GM23338 (cell line): ENCODE measurements around the gene EYA2. TPM values are rescaled to one million over a fixed set of nuclear protein-coding genes. Genes with fewer than 3 reads are reported as not detected.

ENCODE experiments used
- ATAC-seq: fragments of 200-7000 bp; cut with Tn5 transposase; 3 replicates; pipeline ENCODE4 v1.9.1; 2020
- DNase-seq: peaks from one replicate; pipeline ENCODE4 v3.0.0-alpha.2; 2015; ENCODE audit warnings: low spot score
- H2AFZ ChIP-seq: fragments of 200-600 bp; sonication (generic); 2 replicates; pipeline ENCODE4 v1.8.0; 2016; ENCODE audit warnings: antibody characterized with exemption, mild to moderate bottlenecking, moderate library complexity
- H3F3A ChIP-seq: fragments of 200-600 bp; sonication (generic); replicated peaks from 2 replicates; pipeline ENCODE4 v1.8.0; 2017; ENCODE audit warnings: antibody characterized with exemption, mixed run types, low read depth
- H3K27ac ChIP-seq: fragments of 200-600 bp; sonication (generic); 2 replicates; pipeline ENCODE4 v1.6.1; 2016; ENCODE audit warnings: low read depth
- H3K27me3 ChIP-seq: fragments of 200-600 bp; sonication (generic); 2 replicates; pipeline ENCODE4 v1.8.0; 2016; ENCODE audit warnings: mild to moderate bottlenecking, mixed run types, moderate library complexity; ENCODE audit not compliant: insufficient read depth
- H3K36me3 ChIP-seq: fragments of 200-600 bp; sonication (generic); 2 replicates; pipeline ENCODE4 v1.8.0; 2016; ENCODE audit warnings: mild to moderate bottlenecking; ENCODE audit not compliant: insufficient read depth
- H3K4me1 ChIP-seq: fragments of 200-600 bp; sonication (generic); 2 replicates; pipeline ENCODE4 v1.8.0; 2016; ENCODE audit warnings: mild to moderate bottlenecking, moderate library complexity; ENCODE audit not compliant: insufficient read depth
- H3K4me2 ChIP-seq: fragments of 200-600 bp; sonication (generic); 2 replicates; pipeline ENCODE4 v1.7.1; 2017; ENCODE audit warnings: mixed run types
- H3K4me3 ChIP-seq: fragments of 200-600 bp; sonication (generic); 2 replicates; pipeline ENCODE4 v1.6.1; 2016; ENCODE audit warnings: mixed run types
- H3K79me2 ChIP-seq: fragments of 200-600 bp; sonication (generic); replicated peaks from 2 replicates; pipeline ENCODE4 v1.8.0; 2017; ENCODE audit warnings: mild to moderate bottlenecking; ENCODE audit not compliant: insufficient read depth
- H3K9me2 ChIP-seq: fragments of 200-600 bp; sonication (generic); 2 replicates; pipeline ENCODE4 v1.8.0; 2017; ENCODE audit not compliant: insufficient read depth
- H4K20me1 ChIP-seq: fragments of 200-600 bp; sonication (generic); replicated peaks from 2 replicates; pipeline ENCODE4 v1.8.0; 2017; ENCODE audit warnings: mild to moderate bottlenecking; ENCODE audit not compliant: insufficient read depth
- H3K27ac Mint-ChIP-seq: 2 replicates; pipeline ENCODE4 v1.8.0; 2020; ENCODE audit warnings: inconsistent platforms, mild to moderate bottlenecking, moderate library complexity, mixed read lengths
- H3K27me3 Mint-ChIP-seq: 3 replicates; pipeline ENCODE4 v1.8.0; 2022; ENCODE audit warnings: low read depth, mild to moderate bottlenecking, moderate library complexity, mixed read lengths, inconsistent platforms; ENCODE audit not compliant: insufficient read depth, poor library complexity
- H3K36me3 Mint-ChIP-seq: 3 replicates; pipeline ENCODE4 v1.8.0; 2021; ENCODE audit warnings: low read depth, mild to moderate bottlenecking, inconsistent platforms, moderate library complexity, mixed read lengths
- H3K4me1 Mint-ChIP-seq: 3 replicates; pipeline ENCODE4 v1.8.0; 2020; ENCODE audit warnings: mild to moderate bottlenecking, inconsistent platforms, mixed read lengths
- H3K4me3 Mint-ChIP-seq: 3 replicates; pipeline ENCODE4 v1.8.0; 2021; ENCODE audit warnings: moderate library complexity, mild to moderate bottlenecking, inconsistent platforms, mixed read lengths
- H3K9me3 Mint-ChIP-seq: 3 replicates; pipeline ENCODE4 v1.8.0; 2020; ENCODE audit warnings: moderate library complexity, mild to moderate bottlenecking, inconsistent platforms, mixed read lengths
- CREB1 ChIP-seq: fragments of 250-450 bp; sonication (Bioruptor Pico); IDR thresholded peaks from 2 replicates; pipeline ENCODE4 v1.5.0; 2020; ENCODE audit warnings: low read depth, mild to moderate bottlenecking, moderate library complexity
- CTCF ChIP-seq, 2 experiments: fragments of 200-600 bp in 1 of 2; sonication (generic) in 1 of 2; conservative IDR thresholded peaks; 2 replicates each; pipeline versions ENCODE4 v1.5.1 to v1.6.1; 2016 to 2017; ENCODE audit warnings: antibody characterized with exemption in 2 of 2, low read depth in 2 of 2, mild to moderate bottlenecking in 2 of 2, moderate library complexity in 1 of 2
- ETS1 ChIP-seq: IDR thresholded peaks from 2 replicates; pipeline ENCODE4 v1.6.1; 2016; ENCODE audit warnings: antibody characterized with exemption
- EZH2 ChIP-seq: fragments of 200-600 bp; sonication (generic); IDR thresholded peaks from one replicate; pipeline ENCODE4 v1.8.0; 2017; ENCODE audit warnings: antibody characterized with exemption, mild to moderate bottlenecking, low read depth; ENCODE audit not compliant: unreplicated experiment
- JUNB ChIP-seq: IDR thresholded peaks from one replicate; pipeline ENCODE4 v1.6.1; 2016; ENCODE audit warnings: antibody characterized with exemption; ENCODE audit not compliant: unreplicated experiment
- POLR2AphosphoS5 ChIP-seq: IDR thresholded peaks from 2 replicates; pipeline ENCODE4 v1.6.1; 2016; ENCODE audit warnings: antibody characterized with exemption, low read depth
- REST ChIP-seq: IDR thresholded peaks from one replicate; pipeline ENCODE4 v1.6.1; 2018; ENCODE audit warnings: antibody characterized with exemption; ENCODE audit not compliant: unreplicated experiment
- ZNF114 ChIP-seq: fragments of 250-450 bp; sonication (Bioruptor Pico); IDR thresholded peaks from 2 replicates; pipeline ENCODE4 v1.5.0; 2020; ENCODE audit warnings: mild to moderate bottlenecking, moderate library complexity
- ZNF331 ChIP-seq: fragments of 250-450 bp; sonication (Bioruptor Pico); IDR thresholded peaks from 2 replicates; pipeline ENCODE4 v1.5.0; 2020; ENCODE audit warnings: low read depth, mild to moderate bottlenecking, moderate library complexity
- ZNF462 ChIP-seq: fragments of 250-450 bp; sonication (Bioruptor Pico); IDR thresholded peaks from 2 replicates; pipeline ENCODE4 v1.5.0; 2020; ENCODE audit warnings: mild to moderate bottlenecking, moderate library complexity
- polyA plus RNA-seq: library from polyadenylated mRNA; unstranded; fragments of >200 nt; fragmentation: Nextera tagmentation; extraction: Ambion mirVana; gene quantifications from 2 replicates; pipeline ENCODE4 v1.2.1, GENCODE V29; 2016
- total RNA-seq: library from RNA; depleted of rRNA; stranded (reverse); fragments of >200 nt; shearing (Covaris generic); gene quantifications from 2 replicates; pipeline ENCODE4 v1.2.3, GENCODE V29; 2014

Gene EYA2
- total and polyA plus RNA-seq, 2 experiments from 2014 or later: 0.50 to 0.56 TPM

GRCh38 chr20:47223896-47224295 is 329.3 kb downstream of the EYA2 start:
- H4K20me1 ChIP-seq: peaks cover 13% of the 10 kb centered on the region; the same call in 1 of the 2 replicates
- H3K36me3 Mint-ChIP-seq: peaks cover 95% of the 10 kb centered on the region
- H3K27me3 Mint-ChIP-seq: peaks cover 10% of the 10 kb centered on the region
- H3K4me2 ChIP-seq: no peak overlapping the region
- H3K9me3 Mint-ChIP-seq: no peaks in the 10 kb centered on the region
- no peak overlapping the region for H3K4me3 Mint-ChIP-seq
- H3K27me3 ChIP-seq: no peaks in the 10 kb centered on the region
- no peaks in the 10 kb centered on the region for H3K9me2 ChIP-seq
- TF ChIP-seq ZNF462 (CRISPR knock-in tag) (no peak), CREB1 (CRISPR knock-in tag) (no peak), REST (no peak), ZNF331 (no peak), EZH2 (no peak), ETS1 (no peak), POLR2AphosphoS5 (no peak), ZNF114 (no peak), JUNB (no peak), CTCF (conservative IDR thresholded peaks at IDR 0.05; ENCODE audit: low read depth in 2 of 2) (no peak)
- DNase-seq: no peak
- no peak overlapping the region for H3K4me3 ChIP-seq
- H3K4me1 ChIP-seq: no peaks in the 10 kb centered on the region
- no peak for ATAC-seq
- H3K4me1 Mint-ChIP-seq: peaks cover 13% of the 10 kb centered on the region; the same call in 1 of the 3 replicates
- no peak overlapping the region for H2AFZ ChIP-seq
- peaks cover 31% of the 10 kb centered on the region for H3K79me2 ChIP-seq
- peaks cover 72% of the 10 kb centered on the region for H3K36me3 ChIP-seq
- peaks cover 25% of the 10 kb centered on the region for H3F3A ChIP-seq
- H3K27ac Mint-ChIP-seq: no peak overlapping the region
- no peak overlapping the region; the same call in 1 of the 2 replicates for H3K27ac ChIP-seq
